Embryonic facial prominence (tissue), 1 donor: Measurements from ENCODE around the gene ZBTB43.

Experiments used
- DNase-seq: peaks from one replicate; pipeline ENCODE4 v3.0.0-alpha.2; 2016; ENCODE audit errors: extremely low spot score

Gene ZBTB43

GRCh38 chr9:126857261-126857960 is 52.6 kb downstream of the ZBTB43 start:
- no peak for DNase-seq

- no peak for DNase-seq
These were observed 54.3 kb downstream of the ZBTB43 start for GRCh38 chr9:126859111-126859510.

GRCh38 chr9:126860077-126860756 is 55.4 kb downstream of the ZBTB43 start, which contains the start of gene ZBTB34:
ZBTB34 (plus strand) TSS chr9:126860639; CDS start chr9:126879400, 18,761 bp downstream.
- DNase-seq, result no peak

GRCh38 chr9:126860757-126861466 is 56.1 kb downstream of the ZBTB43 start:
- no peak for DNase-seq

- DNase-seq, result no peak
These were observed 56.9 kb downstream of the ZBTB43 start for GRCh38 chr9:126861707-126862103.

GRCh38 chr9:126862104-126862761 is 57.4 kb downstream of the ZBTB43 start:
- DNase-seq, result no peak

GRCh38 chr9:126864771-126865170 is 59.9 kb downstream of the ZBTB43 start:
- DNase-seq, result no peak

GRCh38 chr9:126869368-126869767 is 64.5 kb downstream of the ZBTB43 start:
- no peak for DNase-seq

GRCh38 chr9:126872516-126872915 is 67.7 kb downstream of the ZBTB43 start:
- DNase-seq, result no peak

GRCh38 chr9:126874546-126875314 is 69.9 kb downstream of the ZBTB43 start:
- DNase-seq, result no peak

- DNase-seq, result no peak
These were observed 71.1 kb downstream of the ZBTB43 start for GRCh38 chr9:126875756-126876510.

GRCh38 chr9:126876531-126876930 is 71.7 kb downstream of the ZBTB43 start:
- DNase-seq, result no peak

- no peak for DNase-seq
These were observed 72.6 kb downstream of the ZBTB43 start for GRCh38 chr9:126877418-126877817.

- DNase-seq, result no peak
These were observed 74.4 kb downstream of the ZBTB43 start for GRCh38 chr9:126879288-126879687.

GRCh38 chr9:126880226-126880946 is 75.5 kb downstream of the ZBTB43 start:
- DNase-seq, result no peak

- no peak for DNase-seq
These were observed 76.1 kb downstream of the ZBTB43 start for GRCh38 chr9:126880947-126881332.

GRCh38 chr9:126882746-126883145 is 77.9 kb downstream of the ZBTB43 start:
- DNase-seq, result no peak

GRCh38 chr9:126883636-126884035 is 78.8 kb downstream of the ZBTB43 start:
- DNase-seq, result no peak

- DNase-seq, result no peak
These were observed 80.3 kb downstream of the ZBTB43 start for GRCh38 chr9:126885131-126885641.
